Activated B cell treated with CpG ODN at 0.5 μM for 24 hours (primary cell): ENCODE results near the gene AKAP3. TPM values are rescaled to one million over a fixed set of nuclear protein-coding genes. Genes with fewer than 3 reads are reported as not detected.

Experiments used
- ATAC-seq: fragments of 200-7000 bp; cut with Tn5 transposase; one replicate; pipeline ENCODE4 v1.10.0; 2021; ENCODE audit warnings: low read depth, mild to moderate bottlenecking, moderate library complexity
- CTCF ChIA-PET: fragments of 350-600 bp; sonication (Branson Sonifier 250); formaldehyde crosslinking; loops from one replicate; lab custom pipeline; 2021; ENCODE audit warnings: antibody characterized with exemption; lab: Charles Lee
- POLR2A ChIA-PET: fragments of 350-600 bp; sonication (Branson Sonifier 250); formaldehyde crosslinking; loops from one replicate; lab custom pipeline; 2021; ENCODE audit warnings: antibody characterized with exemption; lab: Charles Lee
- DNase-seq: peaks from one replicate; pipeline ENCODE4 v3.0.0; 2022
- H3K27ac Mint-ChIP-seq: one replicate; pipeline ENCODE4 v1.8.0; 2020; ENCODE audit warnings: mixed read lengths
- H3K27me3 Mint-ChIP-seq: one replicate; pipeline ENCODE4 v1.8.0; 2021; ENCODE audit warnings: mixed read lengths
- H3K36me3 Mint-ChIP-seq: one replicate; pipeline ENCODE4 v1.8.0; 2021; ENCODE audit warnings: low read depth, mixed read lengths
- H3K4me1 Mint-ChIP-seq: one replicate; pipeline ENCODE4 v1.8.0; 2021; ENCODE audit warnings: mixed read lengths
- H3K4me3 Mint-ChIP-seq: one replicate; pipeline ENCODE4 v1.8.0; 2020; ENCODE audit warnings: mild to moderate bottlenecking, mixed read lengths
- H3K9me3 Mint-ChIP-seq: one replicate; pipeline ENCODE4 v1.8.0; 2020; ENCODE audit warnings: mixed read lengths
- CTCF ChIP-seq: fragments of 200-600 bp; IDR thresholded peaks from one replicate; pipeline ENCODE4 v1.8.0; 2022; ENCODE audit warnings: antibody characterized with exemption, mild to moderate bottlenecking
- intact Hi-C: fragments of 100-400 bp; cut with micrococcal nuclease; formaldehyde crosslinking; loops from one replicate; pipeline ENCODE4 v1.15.1; 2024
- total RNA-seq: library from RNA; stranded (reverse); gene quantifications from 2 replicates; pipeline ENCODE4 v1.2.3, GENCODE V29; 2022

Gene AKAP3
- total RNA-seq, 1 donor from 2014 or later = 3.4 TPM

- POLR2A ChIA-PET = no interaction called here
- H3K36me3 Mint-ChIP-seq = peaks cover 40% of the 10 kb centered on the region
- H3K27ac Mint-ChIP-seq = no peak overlapping the region
- CTCF ChIA-PET = no interaction called here
- no peak overlapping the region for H3K4me3 Mint-ChIP-seq
- no peak for TF ChIP-seq CTCF
- no peak for ATAC-seq
- H3K4me1 Mint-ChIP-seq = no peaks in the 10 kb centered on the region
- no peak for DNase-seq
- intact Hi-C loops = no loop called here
- no peaks in the 10 kb centered on the region for H3K27me3 Mint-ChIP-seq
- no peaks in the 10 kb centered on the region for H3K9me3 Mint-ChIP-seq
These were observed 16.4 kb upstream of the AKAP3 start for GRCh38 chr12:4665236-4665635.

GRCh38 chr12:4663971-4664505 lies 15.2 kb upstream of the AKAP3 start:
- H3K4me3 Mint-ChIP-seq = no peak overlapping the region
- H3K27me3 Mint-ChIP-seq = no peaks in the 10 kb centered on the region
- ChIA-PET CTCF (no interaction called here), POLR2A (no interaction called here)
- DNase-seq (no peak), ATAC-seq (no peak)
- H3K9me3 Mint-ChIP-seq = no peaks in the 10 kb centered on the region
- H3K36me3 Mint-ChIP-seq = peaks cover 28% of the 10 kb centered on the region
- no peaks in the 10 kb centered on the region for H3K4me1 Mint-ChIP-seq
- intact Hi-C loops = no loop called here
- no peak for TF ChIP-seq CTCF
- no peak overlapping the region for H3K27ac Mint-ChIP-seq

GRCh38 chr12:4653691-4654090 lies 4.8 kb upstream of the AKAP3 start:
- ChIA-PET POLR2A (no interaction called here), CTCF (interaction anchor here (1.3 kb wide), 1 partner anchor 49 kb away, joined by 4 read pairs; no protein-coding TSS in a partner anchor)
- no peak for DNase-seq
- H3K27ac Mint-ChIP-seq = no peak overlapping the region
- intact Hi-C loops = no loop called here
- H3K4me1 Mint-ChIP-seq = peaks cover 32% of the 10 kb centered on the region
- ATAC-seq = no peak
- TF ChIP-seq CTCF = no peak
- H3K27me3 Mint-ChIP-seq = no peaks in the 10 kb centered on the region
- no peaks in the 10 kb centered on the region for H3K9me3 Mint-ChIP-seq
- H3K4me3 Mint-ChIP-seq = no peak overlapping the region
- peaks cover 60% of the 10 kb centered on the region for H3K36me3 Mint-ChIP-seq

- peaks cover 36% of the 10 kb centered on the region for H3K4me1 Mint-ChIP-seq
- POLR2A ChIA-PET = no interaction called here
- TF ChIP-seq CTCF = no peak
These were observed 4.4 kb upstream of the AKAP3 start for GRCh38 chr12:4653257-4653656.

GRCh38 chr12:4649358-4649661 lies 459 bp upstream of the AKAP3 start:
- peak overlapping the region; percentile 89 for H3K4me3 Mint-ChIP-seq
- ChIA-PET POLR2A (interaction anchor here (0.7 to 1.9 kb wide), 8 partner anchors 41 to 374 kb away, joined by 3 to 9 read pairs (median 4); partner anchors contain the start of gene RAD51AP1), CTCF (interaction anchor here (2.0 kb wide), 1 partner anchor 45 kb away, joined by 8 read pairs; no protein-coding TSS in a partner anchor)
- peaks cover 30% of the 10 kb centered on the region for H3K36me3 Mint-ChIP-seq
- no peaks in the 10 kb centered on the region for H3K9me3 Mint-ChIP-seq
- TF ChIP-seq CTCF = no peak
- intact Hi-C loops = loop anchor here (1.0 to 5.0 kb wide), 5 partner anchors 82 to 776 kb away; partner anchors contain the start of genes PARP11, RAD51AP1 and TIGAR
- H3K27me3 Mint-ChIP-seq = no peaks in the 10 kb centered on the region
- H3K4me1 Mint-ChIP-seq = peaks cover 46% of the 10 kb centered on the region
- peak overlapping the region; percentile 88 for H3K27ac Mint-ChIP-seq
- DNase-seq (no peak), ATAC-seq (no peak)

More at GRCh38 chr12:4653257-4653656, 4.4 kb upstream of the AKAP3 start:
- Mint-ChIP-seq H3K9me3 (no peaks in the 10 kb centered on the region), H3K27me3 (no peaks in the 10 kb centered on the region), H3K27ac (no peak overlapping the region), H3K4me3 (no peak overlapping the region), H3K36me3 (peaks cover 63% of the 10 kb centered on the region)
- ATAC-seq = no peak
- CTCF ChIA-PET = no interaction called here
- no peak for DNase-seq
- intact Hi-C loops = no loop called here
